ENCODE results near the gene KCNF1.

DNA sequence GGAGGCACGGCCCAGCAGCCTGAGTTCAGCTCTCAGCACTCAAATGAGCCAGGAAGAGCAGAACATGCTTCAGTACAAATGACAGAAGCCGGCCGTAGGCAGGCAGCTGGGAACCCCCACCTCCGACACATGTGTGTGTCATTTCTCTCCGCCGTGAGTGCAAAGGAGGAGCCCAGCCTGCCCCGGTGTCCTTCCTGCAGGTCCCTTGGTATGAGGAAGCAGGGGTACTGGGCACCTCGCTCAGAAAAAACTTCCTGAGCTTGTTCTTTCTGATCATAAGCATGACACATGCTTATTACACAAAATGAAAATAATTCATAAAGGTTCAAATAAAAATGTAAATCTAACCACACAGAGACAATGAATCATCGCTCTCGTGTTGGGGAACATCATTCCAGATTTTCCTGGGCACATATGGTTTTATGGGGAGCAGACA, 35.3 kb downstream of the KCNF1 start:
- TF ChIP-seq, protein P1, sequence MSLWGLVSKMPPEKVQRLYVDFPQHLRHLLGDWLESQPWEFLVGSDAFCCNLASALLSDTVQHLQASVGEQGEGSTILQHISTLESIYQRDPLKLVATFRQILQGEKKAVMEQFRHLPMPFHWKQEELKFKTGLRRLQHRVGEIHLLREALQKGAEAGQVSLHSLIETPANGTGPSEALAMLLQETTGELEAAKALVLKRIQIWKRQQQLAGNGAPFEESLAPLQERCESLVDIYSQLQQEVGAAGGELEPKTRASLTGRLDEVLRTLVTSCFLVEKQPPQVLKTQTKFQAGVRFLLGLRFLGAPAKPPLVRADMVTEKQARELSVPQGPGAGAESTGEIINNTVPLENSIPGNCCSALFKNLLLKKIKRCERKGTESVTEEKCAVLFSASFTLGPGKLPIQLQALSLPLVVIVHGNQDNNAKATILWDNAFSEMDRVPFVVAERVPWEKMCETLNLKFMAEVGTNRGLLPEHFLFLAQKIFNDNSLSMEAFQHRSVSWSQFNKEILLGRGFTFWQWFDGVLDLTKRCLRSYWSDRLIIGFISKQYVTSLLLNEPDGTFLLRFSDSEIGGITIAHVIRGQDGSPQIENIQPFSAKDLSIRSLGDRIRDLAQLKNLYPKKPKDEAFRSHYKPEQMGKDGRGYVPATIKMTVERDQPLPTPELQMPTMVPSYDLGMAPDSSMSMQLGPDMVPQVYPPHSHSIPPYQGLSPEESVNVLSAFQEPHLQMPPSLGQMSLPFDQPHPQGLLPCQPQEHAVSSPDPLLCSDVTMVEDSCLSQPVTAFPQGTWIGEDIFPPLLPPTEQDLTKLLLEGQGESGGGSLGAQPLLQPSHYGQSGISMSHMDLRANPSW (CRISPR knock-in tag; conservative IDR thresholded peaks at IDR 0.05; ENCODE audit: low read depth) = no peak
- TF ChIP-seq, protein P2, sequence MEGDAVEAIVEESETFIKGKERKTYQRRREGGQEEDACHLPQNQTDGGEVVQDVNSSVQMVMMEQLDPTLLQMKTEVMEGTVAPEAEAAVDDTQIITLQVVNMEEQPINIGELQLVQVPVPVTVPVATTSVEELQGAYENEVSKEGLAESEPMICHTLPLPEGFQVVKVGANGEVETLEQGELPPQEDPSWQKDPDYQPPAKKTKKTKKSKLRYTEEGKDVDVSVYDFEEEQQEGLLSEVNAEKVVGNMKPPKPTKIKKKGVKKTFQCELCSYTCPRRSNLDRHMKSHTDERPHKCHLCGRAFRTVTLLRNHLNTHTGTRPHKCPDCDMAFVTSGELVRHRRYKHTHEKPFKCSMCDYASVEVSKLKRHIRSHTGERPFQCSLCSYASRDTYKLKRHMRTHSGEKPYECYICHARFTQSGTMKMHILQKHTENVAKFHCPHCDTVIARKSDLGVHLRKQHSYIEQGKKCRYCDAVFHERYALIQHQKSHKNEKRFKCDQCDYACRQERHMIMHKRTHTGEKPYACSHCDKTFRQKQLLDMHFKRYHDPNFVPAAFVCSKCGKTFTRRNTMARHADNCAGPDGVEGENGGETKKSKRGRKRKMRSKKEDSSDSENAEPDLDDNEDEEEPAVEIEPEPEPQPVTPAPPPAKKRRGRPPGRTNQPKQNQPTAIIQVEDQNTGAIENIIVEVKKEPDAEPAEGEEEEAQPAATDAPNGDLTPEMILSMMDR (IDR thresholded peaks at IDR 0.05) = no peak
- TF ChIP-seq ZBTB21 (CRISPR knock-in tag; IDR thresholded peaks at IDR 0.05; ENCODE audit: borderline replicate concordance) (no peak), OVOL2 (CRISPR knock-in tag; IDR thresholded peaks at IDR 0.05; ENCODE audit: borderline replicate concordance) (no peak)
